Activated T-cell treated with anti-CD3 and anti-CD28 coated beads, Interleukin-2, amount 50 U/mL, for 4 hours (primary cell): ENCODE measurements around the gene A1BG. TPM values are rescaled to one million over a fixed set of nuclear protein-coding genes. Genes with fewer than 3 reads are reported as not detected.
"Not testable (repeated sequence)": the region's sequence is repeated elsewhere in the genome, so short reads cannot be mapped to it uniquely, and the experiment has no call there.

Experiments
- ATAC-seq, 2 donors: fragments of 200-7000 bp; cut with Tn5 transposase; one replicate each; pipeline ENCODE4 v1.10.0; 2021
- DNase-seq: peaks from one replicate; pipeline ENCODE4 v3.0.0-alpha.2; 2020
- H3K27me3 Mint-ChIP-seq: one replicate; pipeline ENCODE4 v1.8.0; 2021; ENCODE audit warnings: low read depth, mixed read lengths
- H3K36me3 Mint-ChIP-seq: one replicate; pipeline ENCODE4 v1.8.0; 2022; ENCODE audit warnings: mixed read lengths; ENCODE audit not compliant: insufficient read depth
- H3K4me1 Mint-ChIP-seq: one replicate; pipeline ENCODE4 v1.8.0; 2021; ENCODE audit warnings: low read depth, mixed read lengths
- H3K4me3 Mint-ChIP-seq: one replicate; pipeline ENCODE4 v1.8.0; 2021; ENCODE audit warnings: mild to moderate bottlenecking, moderate library complexity, mixed read lengths
- H3K9me3 Mint-ChIP-seq: one replicate; pipeline ENCODE4 v1.8.0; 2021; ENCODE audit warnings: mixed read lengths
- total RNA-seq, 3 donors: library from RNA; stranded (reverse); gene quantifications; one replicate each; pipeline ENCODE4 v1.2.1, GENCODE V29; 2021

Gene A1BG
- total RNA-seq, 3 donors from 2014 or later = 9.0 to 12.0 (median 11.5) TPM

DNA sequence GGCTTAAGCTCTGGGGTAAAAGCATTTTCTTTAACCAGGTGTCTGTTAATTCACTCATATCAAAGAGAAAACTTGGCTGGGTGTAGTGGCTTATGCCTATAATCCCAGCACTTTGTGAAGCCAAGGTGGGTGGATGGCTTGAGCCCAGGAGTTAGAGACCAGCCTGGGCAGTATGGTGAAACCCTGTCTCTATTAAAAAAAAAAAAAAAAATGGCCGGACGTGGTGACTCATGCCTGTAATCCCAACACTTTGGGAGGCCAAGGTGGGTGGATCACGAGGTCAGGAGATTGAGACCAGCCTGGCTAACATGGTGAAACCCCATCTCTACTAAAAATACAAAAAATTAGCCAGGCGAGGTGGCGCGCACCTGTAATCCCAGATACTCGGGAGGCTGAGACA, 23.4 kb upstream of the A1BG start:
- not testable (repeated sequence) for H3K27me3 Mint-ChIP-seq, H3K9me3 Mint-ChIP-seq, DNase-seq, H3K4me3 Mint-ChIP-seq, ATAC-seq, H3K36me3 Mint-ChIP-seq
- H3K4me1 Mint-ChIP-seq = peaks cover 16% of the 10 kb centered on the region

DNA sequence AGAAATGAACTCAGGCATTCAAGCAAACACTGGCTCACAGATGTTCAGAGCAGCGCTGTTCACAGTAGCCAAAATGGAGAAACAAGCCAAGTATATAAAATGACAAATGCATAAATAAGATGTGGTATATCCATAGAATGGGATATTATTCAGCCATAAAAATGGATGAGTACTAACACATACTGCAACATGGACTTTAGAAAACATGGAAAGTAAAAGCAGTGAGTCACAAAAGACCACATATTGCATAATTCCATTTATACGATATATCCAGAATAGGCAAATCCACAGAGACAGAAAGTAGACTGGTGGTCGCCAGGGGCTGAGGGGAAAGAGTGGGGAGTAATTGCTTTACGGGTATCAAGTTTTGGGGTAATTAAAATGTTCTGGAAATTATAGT, 20.9 kb upstream of the A1BG start:
- ATAC-seq (no peak), DNase-seq (no peak)
- no peaks in the 10 kb centered on the region for H3K9me3 Mint-ChIP-seq
- H3K4me3 Mint-ChIP-seq = no peak overlapping the region
- H3K27me3 Mint-ChIP-seq = no peaks in the 10 kb centered on the region
- H3K4me1 Mint-ChIP-seq = peaks cover 2% of the 10 kb centered on the region
- no peaks in the 10 kb centered on the region for H3K36me3 Mint-ChIP-seq

DNA sequence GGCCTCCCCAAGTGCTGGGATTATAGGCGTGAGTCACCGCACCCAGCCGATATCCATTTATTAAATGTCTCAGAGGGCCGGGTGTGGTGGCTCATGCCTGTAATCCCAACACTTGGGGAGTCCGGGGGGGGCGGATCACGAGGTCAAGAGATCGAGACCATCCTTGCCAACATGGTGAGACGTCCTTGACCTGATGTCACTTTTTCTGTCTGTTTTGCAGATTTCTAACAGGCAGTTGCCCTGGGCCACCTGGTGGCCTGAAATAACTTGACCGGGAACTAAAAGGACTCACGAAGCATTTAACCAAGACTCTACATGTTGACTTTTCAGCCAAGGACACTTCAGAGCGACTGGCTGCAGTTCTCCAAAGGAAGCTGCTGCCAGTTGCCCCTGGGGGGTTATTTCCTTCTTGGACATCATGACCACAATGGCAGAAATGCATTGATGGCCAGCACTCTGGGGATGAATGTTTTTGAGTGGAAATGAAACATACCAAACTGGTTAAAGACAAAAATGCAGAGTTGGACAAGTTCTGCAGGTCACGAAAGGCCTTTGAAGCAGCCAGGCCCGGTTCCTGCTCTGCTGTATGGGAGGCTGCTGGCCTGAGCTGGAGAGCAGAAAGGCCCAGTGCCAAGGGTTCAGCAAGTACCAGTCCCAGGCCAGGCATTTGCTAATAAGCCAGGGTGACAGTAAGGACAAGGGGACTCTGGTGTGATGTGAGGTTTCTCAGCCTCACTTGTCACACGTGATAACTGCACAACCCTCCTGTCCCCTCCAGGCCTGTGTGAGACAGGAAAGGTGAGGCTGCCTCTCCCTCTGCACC, 19.2 kb upstream of the A1BG start:
- no peaks in the 10 kb centered on the region for H3K9me3 Mint-ChIP-seq

DNA sequence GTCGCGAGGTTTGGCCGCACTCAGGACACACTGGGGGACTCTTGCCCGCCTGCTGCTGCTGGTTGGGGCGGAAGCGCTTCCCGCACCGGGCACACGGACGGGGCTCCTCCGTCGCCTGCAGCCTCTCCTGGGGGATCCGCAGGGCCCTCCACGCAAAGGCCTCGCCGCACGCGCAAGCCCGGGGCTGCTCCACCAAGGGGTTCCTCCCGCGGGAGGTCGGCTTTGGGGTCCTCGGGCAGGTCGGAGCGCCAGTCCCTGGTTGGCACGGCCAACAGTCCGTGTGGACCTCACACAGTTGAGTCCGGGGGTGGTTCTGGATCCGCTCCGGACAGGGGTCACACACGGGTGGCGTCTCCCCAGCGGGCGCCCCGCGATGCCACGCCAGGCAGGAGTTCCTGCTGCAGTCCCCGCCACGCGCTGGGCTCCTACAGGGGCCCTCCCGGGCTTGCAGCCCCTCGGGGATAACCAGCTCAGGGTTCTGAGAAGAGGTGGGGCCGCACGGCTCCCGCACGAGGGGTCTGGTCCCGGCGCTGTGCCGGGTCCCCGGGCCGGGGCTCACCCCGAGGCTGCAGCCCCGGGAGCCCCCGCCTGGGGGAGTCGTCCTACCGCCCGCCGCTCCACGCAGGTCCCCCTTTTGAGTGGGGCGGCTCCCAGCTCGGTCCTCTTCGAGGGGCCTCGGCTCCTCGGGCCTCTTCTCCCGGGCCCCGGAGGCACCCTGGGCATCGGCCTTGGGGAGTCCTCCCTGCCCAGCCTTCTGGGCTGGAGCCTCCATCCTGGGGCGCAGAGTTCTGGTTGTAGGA, 15.5 kb upstream of the A1BG start:
- DNase-seq (no peak), ATAC-seq (no peak)
- Mint-ChIP-seq H3K36me3 (no peaks in the 10 kb centered on the region), H3K9me3 (no peaks in the 10 kb centered on the region), H3K27me3 (no peaks in the 10 kb centered on the region), H3K4me3 (no peak overlapping the region), H3K4me1 (no peaks in the 10 kb centered on the region)

More for the DNA sequence above, 19.2 kb upstream of the A1BG start:
- DNase-seq (no peak), ATAC-seq (no peak)
- Mint-ChIP-seq H3K4me3 (no peak overlapping the region), H3K36me3 (no peaks in the 10 kb centered on the region), H3K27me3 (no peaks in the 10 kb centered on the region), H3K4me1 (no peaks in the 10 kb centered on the region)

DNA sequence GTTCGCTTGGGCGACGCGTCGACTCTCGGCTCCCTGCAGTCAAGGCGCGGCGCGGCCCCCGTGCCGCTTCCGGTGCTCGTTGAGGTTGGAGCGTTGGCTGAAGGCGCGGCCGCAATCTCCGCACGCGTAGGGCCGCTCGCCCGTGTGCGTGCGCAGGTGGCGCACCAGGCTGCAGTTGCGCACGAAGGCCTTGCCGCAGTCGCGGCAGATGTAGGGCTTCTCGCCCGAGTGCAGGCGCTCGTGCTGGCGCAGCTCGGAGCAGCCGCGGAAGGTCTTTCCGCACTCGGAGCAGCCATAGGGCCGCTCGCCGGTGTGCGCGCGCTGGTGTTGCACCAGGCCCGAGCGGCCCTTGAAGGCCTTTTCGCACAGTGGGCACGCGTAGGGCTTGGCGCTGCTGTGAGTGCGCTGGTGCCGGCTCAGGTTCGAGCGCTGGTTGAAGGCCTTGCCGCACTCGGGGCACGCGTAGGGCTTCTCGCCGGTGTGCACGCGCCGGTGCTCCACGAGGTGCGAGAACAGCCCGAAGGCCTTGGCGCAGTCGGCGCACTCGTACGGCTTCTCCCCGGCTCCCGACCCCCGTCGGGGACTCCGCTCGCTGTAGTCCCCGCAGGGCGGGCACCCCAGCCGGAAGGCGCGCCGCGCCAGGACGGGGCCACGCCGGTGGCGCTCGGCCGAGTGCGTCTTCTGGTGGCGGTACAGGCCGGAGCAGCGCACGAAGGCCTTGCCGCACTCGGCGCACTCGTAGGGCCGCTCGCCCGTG, 14.6 kb upstream of the A1BG start:
- Mint-ChIP-seq H3K4me1 (peaks cover 1% of the 10 kb centered on the region), H3K9me3 (no peaks in the 10 kb centered on the region), H3K36me3 (no peaks in the 10 kb centered on the region), H3K4me3 (no peak overlapping the region), H3K27me3 (no peaks in the 10 kb centered on the region)
- no peak for ATAC-seq
- no peak for DNase-seq

DNA sequence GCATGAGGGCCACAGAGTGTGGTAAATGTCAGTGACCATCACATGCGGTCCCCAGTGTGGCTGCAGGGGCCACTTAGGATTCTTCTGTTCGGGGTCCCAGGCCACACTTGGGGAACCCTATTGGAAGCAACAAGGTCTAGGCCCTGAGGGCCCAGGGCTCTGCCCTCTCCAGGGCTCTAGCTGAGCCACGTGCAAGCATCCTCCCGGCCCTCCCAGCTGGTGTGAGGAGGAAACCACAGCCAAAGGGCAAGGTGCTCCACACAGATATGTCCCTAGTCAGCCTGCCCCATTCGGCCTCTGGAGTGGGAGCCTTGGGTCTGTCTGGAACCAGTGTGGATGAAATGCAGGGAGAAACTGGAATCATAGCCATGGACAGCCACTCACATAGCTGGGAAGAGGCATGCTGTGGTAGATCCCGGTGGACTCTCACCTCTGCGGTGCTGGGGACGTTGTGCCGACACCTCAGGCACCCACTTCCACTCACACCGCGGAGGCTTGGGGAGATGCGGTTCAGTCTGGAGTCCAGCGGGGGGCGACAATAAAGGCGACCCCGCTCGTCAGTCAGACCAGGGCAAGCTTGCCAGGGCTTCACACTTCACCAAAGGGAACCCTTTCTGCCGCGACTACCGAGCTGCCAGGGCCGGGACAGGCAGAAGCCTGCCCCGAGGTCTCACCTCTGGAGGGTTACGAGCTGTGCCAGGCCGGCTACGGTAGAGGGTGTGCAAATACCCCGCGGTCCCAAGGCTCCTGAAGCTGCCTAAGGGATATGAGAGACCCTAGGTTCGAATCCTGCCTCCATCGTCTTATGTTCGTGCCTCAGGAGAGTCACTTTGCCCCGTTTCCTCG, 13.5 kb upstream of the A1BG start:
- H3K9me3 Mint-ChIP-seq = no peaks in the 10 kb centered on the region
- H3K4me3 Mint-ChIP-seq = no peak overlapping the region
- ATAC-seq = no peak
- peaks cover 8% of the 10 kb centered on the region for H3K4me1 Mint-ChIP-seq
- no peak for DNase-seq
- no peaks in the 10 kb centered on the region for H3K36me3 Mint-ChIP-seq
- no peaks in the 10 kb centered on the region for H3K27me3 Mint-ChIP-seq

DNA sequence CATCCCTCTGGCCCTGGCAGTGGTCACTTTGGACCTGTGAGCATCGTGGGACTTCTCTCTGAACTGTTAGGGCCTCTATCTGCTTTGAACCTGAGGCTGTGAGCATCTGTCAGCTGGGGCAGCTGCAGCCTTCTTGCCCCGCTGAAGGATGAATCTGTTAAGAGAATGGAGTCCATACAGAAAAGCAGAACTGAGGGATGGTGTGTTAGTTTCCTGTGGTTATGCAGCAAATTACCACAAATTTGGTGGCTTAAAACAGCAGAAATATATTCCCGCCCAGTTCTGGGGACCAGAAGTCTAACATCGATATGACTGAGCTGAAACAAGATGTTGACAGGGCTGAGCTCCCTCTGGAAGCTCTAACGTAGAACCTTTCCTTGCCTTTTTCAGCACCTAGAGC, 10.9 kb upstream of the A1BG start:
- no peak overlapping the region for H3K4me3 Mint-ChIP-seq
- H3K27me3 Mint-ChIP-seq = no peaks in the 10 kb centered on the region
- DNase-seq (no peak), ATAC-seq (no peak)
- H3K9me3 Mint-ChIP-seq = no peaks in the 10 kb centered on the region
- H3K4me1 Mint-ChIP-seq = peaks cover 12% of the 10 kb centered on the region
- H3K36me3 Mint-ChIP-seq = no peaks in the 10 kb centered on the region

DNA sequence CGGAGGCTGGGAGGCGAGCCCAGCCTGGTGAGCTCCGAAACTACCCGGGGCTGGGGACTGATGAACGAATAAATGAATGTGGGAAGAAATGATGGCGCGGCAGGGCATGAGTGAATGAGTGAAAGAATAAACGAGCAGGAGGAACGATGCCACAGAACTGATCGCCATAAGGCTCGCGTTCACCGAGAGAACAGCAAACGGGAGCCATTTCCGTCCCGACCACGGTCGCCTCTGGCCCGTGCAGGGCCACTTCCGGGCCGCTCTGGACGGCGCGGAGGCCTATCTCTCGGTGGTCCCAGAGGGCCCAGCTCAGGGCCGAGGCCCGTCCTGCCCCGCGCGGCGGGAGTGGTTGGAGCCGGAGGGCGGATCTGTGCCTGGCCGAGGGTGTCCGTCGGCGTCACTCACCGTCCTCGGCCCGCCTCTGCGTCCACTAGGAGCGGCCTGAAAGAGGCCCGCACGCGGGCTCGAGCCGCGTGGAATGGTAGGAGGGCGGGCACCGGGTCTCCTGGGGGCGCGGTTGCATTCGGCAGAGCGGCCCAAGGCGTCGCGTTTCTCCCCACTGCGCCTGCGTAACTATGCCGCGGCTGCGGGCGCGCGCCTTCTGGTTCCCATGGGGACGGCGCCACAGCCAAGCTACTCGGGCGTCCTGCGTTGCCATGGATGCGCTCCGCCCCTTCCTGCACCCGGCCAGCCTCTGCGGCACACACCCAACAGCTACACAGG, 9.1 kb upstream of the A1BG start, which contains the start of gene ZNF497:
TSS of gene ZNF497 (minus strand) at position 480 of the 723 bp plus-strand sequence. CDS start 5,116 bp downstream, outside the sequence.
- DNase-seq = peak; percentile 96
- H3K4me3 Mint-ChIP-seq = peak within 1 kb of the TSS; percentile 94

DNA sequence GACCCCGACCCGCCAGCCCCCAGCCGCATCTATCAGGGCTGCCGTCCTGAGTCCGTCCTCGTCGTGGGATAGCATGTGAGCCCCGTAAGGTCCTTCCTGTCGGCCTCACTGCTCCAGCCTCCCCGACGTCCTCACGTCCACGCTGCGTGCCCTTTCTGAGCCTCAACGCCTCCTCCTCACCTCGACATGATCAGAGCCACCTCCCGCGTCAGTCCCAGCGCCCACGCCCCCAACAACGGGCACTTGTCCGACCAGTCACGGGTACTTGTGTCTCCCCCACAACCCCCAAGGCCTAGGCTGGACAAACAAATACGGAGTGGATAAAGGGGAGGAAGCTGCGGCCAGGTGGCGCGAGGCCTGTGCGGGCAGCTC, 8.6 kb upstream of the A1BG start:
- H3K9me3 Mint-ChIP-seq = no peaks in the 10 kb centered on the region
- peaks cover 5% of the 10 kb centered on the region for H3K27me3 Mint-ChIP-seq
- peaks cover 22% of the 10 kb centered on the region for H3K4me1 Mint-ChIP-seq
- no peak for DNase-seq
- H3K4me3 Mint-ChIP-seq = peak overlapping the region; percentile 94
- H3K36me3 Mint-ChIP-seq = no peaks in the 10 kb centered on the region
- ATAC-seq = peak; percentile 9

More for the DNA sequence above, 9.1 kb upstream of the A1BG start, which contains the start of gene ZNF497:
- Mint-ChIP-seq H3K36me3 (no peaks in the 10 kb centered on the region), H3K4me1 (peaks cover 19% of the 10 kb centered on the region), H3K9me3 (no peaks in the 10 kb centered on the region), H3K27me3 (peaks cover 5% of the 10 kb centered on the region)
- ATAC-seq = peak; percentile 92 to 94

DNA sequence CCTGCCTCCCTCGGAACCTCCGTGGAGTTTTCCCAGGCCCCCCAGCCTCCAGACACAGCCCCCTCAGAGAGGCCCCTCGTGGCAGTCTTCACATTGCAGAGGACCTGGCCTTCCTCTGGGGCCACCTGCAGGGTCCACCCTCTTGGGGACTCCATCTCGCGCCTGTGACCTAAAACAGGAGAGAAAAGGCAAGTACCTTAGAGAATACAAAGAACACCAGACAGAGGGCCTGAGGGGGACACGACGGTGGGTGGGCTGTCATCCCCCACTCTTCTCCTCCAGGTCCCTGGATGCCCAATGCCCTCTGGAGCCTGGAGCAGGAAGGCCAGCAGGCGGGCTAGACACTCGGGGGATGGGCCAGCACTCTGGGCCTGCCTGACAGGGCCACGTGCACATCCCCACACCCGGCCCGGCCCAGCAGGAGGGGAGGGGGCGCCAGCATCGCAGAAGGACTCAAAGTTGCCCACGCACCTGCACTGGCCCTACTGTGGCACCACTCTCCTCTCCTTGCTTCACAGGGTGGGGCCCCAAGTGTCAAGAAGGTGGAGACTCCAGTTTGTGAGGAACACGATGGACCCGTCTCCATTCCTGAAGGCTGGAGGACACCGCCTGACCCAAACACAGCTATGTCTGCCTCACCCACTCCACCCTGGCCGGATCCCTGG, 4.3 kb upstream of the A1BG start:
- DNase-seq (no peak), ATAC-seq (no peak)
- Mint-ChIP-seq H3K36me3 (no peaks in the 10 kb centered on the region), H3K27me3 (peaks cover 5% of the 10 kb centered on the region), H3K4me3 (no peak overlapping the region), H3K9me3 (no peaks in the 10 kb centered on the region), H3K4me1 (peaks cover 32% of the 10 kb centered on the region)

DNA sequence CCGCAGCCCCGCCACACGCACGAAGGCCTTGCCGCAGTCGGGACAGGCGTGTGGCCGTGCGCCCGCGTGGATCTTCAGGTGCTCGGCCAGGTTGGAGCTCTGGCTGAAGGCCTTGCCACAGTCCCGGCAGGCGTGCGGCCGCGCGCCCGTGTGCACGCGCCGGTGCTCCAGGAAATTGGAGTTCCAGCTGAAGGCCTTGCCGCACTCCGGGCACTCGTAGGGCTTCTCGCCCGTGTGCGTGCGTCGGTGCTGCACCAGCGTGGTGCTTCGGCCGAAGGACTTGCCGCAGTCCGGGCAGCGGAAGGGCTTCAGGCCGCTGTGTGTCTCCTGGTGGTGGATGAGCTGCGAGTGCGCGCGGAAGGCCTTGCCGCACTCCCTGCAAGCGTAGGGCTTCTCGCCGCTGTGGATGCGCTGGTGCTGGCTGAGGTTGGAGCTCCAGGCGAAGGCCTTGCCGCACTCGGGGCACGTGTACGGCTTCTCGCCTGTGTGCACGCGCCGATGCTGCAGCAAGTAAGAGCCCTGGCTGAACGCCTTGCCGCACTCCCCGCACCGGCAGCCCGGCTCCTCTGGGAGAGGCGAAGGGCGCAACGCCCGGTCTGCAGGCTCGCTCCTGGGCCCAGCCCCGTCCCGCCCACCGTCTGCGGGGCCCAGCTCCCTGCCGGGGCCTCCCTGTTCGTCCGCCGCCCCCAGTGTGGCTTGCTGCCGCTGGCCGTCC, 3.6 kb upstream of the A1BG start:
- peaks cover 30% of the 10 kb centered on the region for H3K4me1 Mint-ChIP-seq
- H3K9me3 Mint-ChIP-seq = no peaks in the 10 kb centered on the region
- DNase-seq (no peak), ATAC-seq (peak in 1 of 2 donors; percentile 6)
- peak overlapping the region; percentile 56 for H3K4me3 Mint-ChIP-seq
- no peaks in the 10 kb centered on the region for H3K36me3 Mint-ChIP-seq
- H3K27me3 Mint-ChIP-seq = peaks cover 5% of the 10 kb centered on the region
